ENCODE data around the gene INO80D. TPM values are rescaled to one million over a fixed set of nuclear protein-coding genes. Genes with fewer than 3 reads are reported as not detected.

INO80D gene
- total RNA-seq, 3 donors from 2014 or later (not counting 1 experiment from before 2014, with no cell fraction given), result 59.6 to 64.7 (median 63.9) TPM

DNA sequence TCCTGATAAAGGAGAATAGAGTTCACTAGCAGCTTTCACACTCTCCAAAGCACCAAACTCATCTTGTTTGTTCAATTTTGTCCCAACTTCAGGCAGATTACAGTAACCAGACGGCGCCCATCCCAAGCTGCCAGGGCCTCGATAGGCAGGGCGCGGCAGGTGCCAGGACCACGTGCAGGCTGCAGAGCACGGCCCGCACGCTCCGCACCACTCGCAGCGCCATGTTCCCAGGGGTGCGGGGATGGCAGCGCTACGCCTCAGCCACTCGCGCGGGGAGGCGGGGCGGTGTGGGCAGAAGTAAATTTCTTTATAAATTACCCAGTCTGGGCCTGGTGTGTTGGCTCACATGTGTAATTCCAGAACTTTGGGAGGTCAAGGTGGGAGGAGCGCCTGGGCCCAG lies 30.3 kb upstream of the INO80D start:
- ATAC-seq, result no peak
- H3K4me1 ChIP-seq (ENCODE audit: control insufficient read depth, insufficient read depth, low read length), result no peaks in the 10 kb centered on the region
- no peak overlapping the region for H3K4me3 ChIP-seq (ENCODE audit: low read length)
- H3K27ac Mint-ChIP-seq, result no peak overlapping the region
- H3K27me3 ChIP-seq (ENCODE audit: control insufficient read depth, insufficient read depth, low read length), result no peaks in the 10 kb centered on the region
- WGBS (ENCODE audit: insufficient coverage), result 97% methylated on average over 21 of the region's 21 CpGs
- H3K36me3 Mint-ChIP-seq, result peaks cover 16% of the 10 kb centered on the region
- no peak overlapping the region for H3K27ac ChIP-seq (ENCODE audit: low read length)
- DNase-seq, result no peak
- peaks cover 2 to 6% of the 10 kb centered on the region in 2 donors for H3K9me3 Mint-ChIP-seq
- H3K9me3 ChIP-seq (ENCODE audit: control insufficient read depth, insufficient read depth, low read length), result no peaks in the 10 kb centered on the region
- H3K27me3 Mint-ChIP-seq (ENCODE audit: low read depth in 2 of 2), result no peaks in the 10 kb centered on the region
- no peaks in the 10 kb centered on the region for H3K4me1 Mint-ChIP-seq
- intact Hi-C loops (cut with micrococcal nuclease), result no loop called here
- TF ChIP-seq CTCF (IDR thresholded peaks at IDR 0.05), result no peak
- H3K36me3 ChIP-seq (ENCODE audit: control insufficient read depth, insufficient read depth, low read length), result peaks cover 9% of the 10 kb centered on the region
- H3K4me3 Mint-ChIP-seq, result no peak overlapping the region

DNA sequence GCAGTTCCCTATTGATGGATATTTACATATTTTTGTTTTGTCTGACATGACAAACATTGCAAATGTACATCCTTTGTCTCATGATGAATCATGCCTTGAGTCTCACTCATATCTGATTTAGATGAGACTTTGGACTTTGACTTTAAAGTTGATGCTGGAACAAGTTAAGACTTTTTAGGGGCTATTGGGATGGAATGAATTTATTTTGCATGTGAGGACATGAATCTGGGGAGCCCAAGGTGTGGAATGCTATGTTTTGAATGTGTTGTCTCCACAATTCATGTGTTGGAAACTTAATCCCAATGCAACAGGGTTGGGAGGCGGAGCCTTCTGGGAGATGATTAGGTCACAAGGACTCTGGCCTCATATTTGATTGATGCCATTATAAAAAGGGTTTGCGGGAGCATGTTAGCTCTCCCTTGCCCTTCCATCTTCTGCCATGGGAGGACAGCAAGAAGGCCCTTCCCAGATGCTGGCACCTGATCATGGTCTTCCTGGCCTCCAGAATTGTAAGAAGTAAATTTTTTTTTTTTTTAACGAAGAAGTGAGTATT lies 29.1 kb upstream of the INO80D start:
- Mint-ChIP-seq H3K36me3 (peaks cover 5% of the 10 kb centered on the region), H3K9me3 (peaks cover under 1 to 1% of the 10 kb centered on the region in 2 donors), H3K27ac (no peak overlapping the region), H3K4me3 (no peak overlapping the region), H3K4me1 (no peaks in the 10 kb centered on the region), H3K27me3 (ENCODE audit: low read depth in 2 of 2) (no peaks in the 10 kb centered on the region)
- no peak overlapping the region for H3K4me3 ChIP-seq (ENCODE audit: low read length)
- H3K27me3 ChIP-seq (ENCODE audit: control insufficient read depth, insufficient read depth, low read length), result no peaks in the 10 kb centered on the region
- no peaks in the 10 kb centered on the region for H3K4me1 ChIP-seq (ENCODE audit: control insufficient read depth, insufficient read depth, low read length)
- WGBS (ENCODE audit: insufficient coverage), result 100% methylated on average over 2 of the region's 3 CpGs
- H3K36me3 ChIP-seq (ENCODE audit: control insufficient read depth, insufficient read depth, low read length), result peaks cover 2% of the 10 kb centered on the region
- H3K27ac ChIP-seq (ENCODE audit: low read length), result no peak overlapping the region
- H3K9me3 ChIP-seq (ENCODE audit: control insufficient read depth, insufficient read depth, low read length), result no peaks in the 10 kb centered on the region
- intact Hi-C loops (cut with micrococcal nuclease), result no loop called here
- DNase-seq (no peak), ATAC-seq (no peak)
- TF ChIP-seq CTCF (IDR thresholded peaks at IDR 0.05), result no peak

DNA sequence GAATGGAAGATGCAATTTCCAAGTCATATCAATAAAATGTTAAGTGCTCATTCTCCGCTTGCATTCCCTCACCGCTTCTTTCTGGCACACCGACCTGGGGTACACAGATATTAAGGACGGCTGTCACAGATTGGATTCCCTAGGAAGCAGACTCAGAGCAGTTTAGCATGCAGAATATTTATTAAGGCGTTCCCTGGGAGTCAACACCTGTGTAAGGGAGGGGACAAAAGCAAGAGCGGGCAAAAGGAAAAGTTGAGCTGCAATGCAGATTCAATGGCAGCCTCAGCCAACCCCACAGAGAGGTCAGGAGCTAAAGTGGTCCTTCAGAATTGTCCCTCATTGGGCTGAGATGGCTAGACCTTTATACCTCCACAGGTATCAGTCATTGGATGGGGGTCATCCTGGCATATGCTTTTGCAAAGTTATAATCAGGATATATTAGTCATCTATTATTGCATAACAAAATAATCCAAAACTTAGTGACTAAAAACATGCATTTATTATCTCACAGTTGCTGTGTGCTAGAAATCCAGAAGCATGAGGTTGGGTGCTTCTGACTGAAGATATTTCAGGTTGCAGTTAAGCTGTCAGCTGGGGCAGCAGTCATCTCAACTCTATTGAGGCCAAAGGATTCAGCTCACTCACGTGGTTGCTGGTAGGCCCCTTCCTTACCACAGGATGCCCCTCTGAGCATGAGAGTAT lies 27.0 kb upstream of the INO80D start:
- intact Hi-C loops (cut with micrococcal nuclease), result no loop called here
- Mint-ChIP-seq H3K27me3 (ENCODE audit: low read depth in 2 of 2) (no peaks in the 10 kb centered on the region), H3K4me3 (no peak overlapping the region), H3K27ac (no peak overlapping the region), H3K4me1 (no peaks in the 10 kb centered on the region), H3K36me3 (no peaks in the 10 kb centered on the region), H3K9me3 (no peaks in the 10 kb centered on the region)
- H3K27ac ChIP-seq (ENCODE audit: low read length), result no peak overlapping the region
- TF ChIP-seq CTCF (IDR thresholded peaks at IDR 0.05), result no peak
- H3K4me3 ChIP-seq (ENCODE audit: low read length), result no peak overlapping the region
- DNase-seq, result no peak
- no peaks in the 10 kb centered on the region for H3K9me3 ChIP-seq (ENCODE audit: control insufficient read depth, insufficient read depth, low read length)
- H3K27me3 ChIP-seq (ENCODE audit: control insufficient read depth, insufficient read depth, low read length), result no peaks in the 10 kb centered on the region
- ATAC-seq, result no peak
- 84% methylated on average over 7 of the region's 7 CpGs for WGBS (ENCODE audit: insufficient coverage)
- H3K36me3 ChIP-seq (ENCODE audit: control insufficient read depth, insufficient read depth, low read length), result no peaks in the 10 kb centered on the region
- no peaks in the 10 kb centered on the region for H3K4me1 ChIP-seq (ENCODE audit: control insufficient read depth, insufficient read depth, low read length)

GRCh38 chr2:206112108-206112507 lies 26.1 kb upstream of the INO80D start:
- intact Hi-C loops (cut with micrococcal nuclease), result no loop called here
- Mint-ChIP-seq H3K36me3 (no peaks in the 10 kb centered on the region), H3K27ac (no peak overlapping the region), H3K9me3 (no peaks in the 10 kb centered on the region), H3K4me3 (no peak overlapping the region), H3K27me3 (ENCODE audit: low read depth in 2 of 2) (no peaks in the 10 kb centered on the region), H3K4me1 (no peaks in the 10 kb centered on the region)
- DNase-seq (no peak), ATAC-seq (no peak)
- no peaks in the 10 kb centered on the region for H3K9me3 ChIP-seq (ENCODE audit: control insufficient read depth, insufficient read depth, low read length)
- H3K27ac ChIP-seq (ENCODE audit: low read length), result no peak overlapping the region
- WGBS (ENCODE audit: insufficient coverage), result 100% methylated on average over 2 of the region's 3 CpGs
- H3K36me3 ChIP-seq (ENCODE audit: control insufficient read depth, insufficient read depth, low read length), result no peaks in the 10 kb centered on the region
- H3K4me3 ChIP-seq (ENCODE audit: low read length), result no peak overlapping the region
- H3K27me3 ChIP-seq (ENCODE audit: control insufficient read depth, insufficient read depth, low read length), result no peaks in the 10 kb centered on the region
- TF ChIP-seq CTCF (IDR thresholded peaks at IDR 0.05), result no peak
- no peaks in the 10 kb centered on the region for H3K4me1 ChIP-seq (ENCODE audit: control insufficient read depth, insufficient read depth, low read length)

All from natural killer cell (primary cell).